ENCODE measurements around the gene RBM8A. TPM values are rescaled to one million over a fixed set of nuclear protein-coding genes. Genes with fewer than 3 reads are reported as not detected.

RBM8A gene
- total and polyA plus RNA-seq, 2 donors (not counting 1 experiment from before 2014, with no cell fraction given): 137 to 169 TPM

- peaks cover 41 to 59% of the 10 kb centered on the region in 2 donors for H3K4me1 ChIP-seq (ENCODE audit: control insufficient read depth in 2 of 2, insufficient read depth in 2 of 2, low read length in 2 of 2)
Measured at GRCh38 chr1:145956781-145957442, 29.6 kb upstream of the RBM8A start.

DNA sequence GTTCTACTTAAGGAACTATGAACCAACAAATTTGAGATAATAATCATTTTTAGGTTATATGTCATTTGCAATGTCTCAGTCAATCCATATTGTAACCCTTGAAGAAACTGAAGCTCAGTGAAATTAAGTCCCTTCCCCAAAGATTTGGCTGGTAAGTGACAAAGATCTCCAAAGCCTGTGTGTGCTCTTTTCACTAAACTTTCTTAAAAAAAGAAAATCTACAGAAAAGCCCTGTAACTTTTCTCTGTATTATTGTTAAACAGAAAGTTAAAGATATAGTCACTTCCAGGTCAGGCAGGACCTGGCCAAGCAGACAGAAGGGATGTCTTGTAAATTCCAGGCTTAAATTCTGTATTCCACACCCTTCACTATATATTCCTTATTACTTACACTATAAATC, 29.1 kb upstream of the RBM8A start:
- intact Hi-C loops (cut with micrococcal nuclease): loop anchor here (1.0 kb wide), 1 partner anchor 8 kb away; the partner anchor contains the start of genes ANKRD34A and POLR3GL
- H3K79me2 ChIP-seq (ENCODE audit: control insufficient read depth, insufficient read depth, low read length): peaks cover 58% of the 10 kb centered on the region
- no peak for TF ChIP-seq CTCF (IDR thresholded peaks at IDR 0.05)
- TF ChIP-seq EZH2 (IDR thresholded peaks at IDR 0.05; ENCODE audit: borderline replicate concordance, insufficient read depth, low read depth, low read length, poor library complexity, severe bottlenecking): no peak
- ATAC-seq (ENCODE audit: low read depth): no peak
- CTCF ChIA-PET: interaction anchor here (1.5 to 2.7 kb wide), 2 partner anchors 29 to 76 kb away, joined by 3 to 28 read pairs; partner anchors contain the start of gene RBM8A
- H3K4me1 ChIP-seq (ENCODE audit: control insufficient read depth in 2 of 2, insufficient read depth in 2 of 2, low read length in 2 of 2): peaks cover 39 to 53% of the 10 kb centered on the region in 2 donors
- peak overlapping the region; percentile 79 for H3K9ac ChIP-seq (ENCODE audit: low read length)
- peak overlapping the region; percentile 97 for H3K4me3 Mint-ChIP-seq
- H3K9me3 ChIP-seq (ENCODE audit: control extremely low read depth in 1 of 3, control insufficient read depth in 2 of 3, insufficient read depth in 1 of 3, low read length in 2 of 3): no peaks in the 10 kb centered on the region
- peaks cover 1 to 9% of the 10 kb centered on the region in 2 experiments for H3K36me3 ChIP-seq (replicated peaks in 1 of 2; ENCODE audit: control extremely low read depth in 1 of 2, control insufficient read depth in 1 of 2, extremely low read depth in 1 of 2, insufficient read depth in 2 of 2, low read length in 1 of 2)
- peak overlapping the region in 1 of 2 donors; percentile 83 for H3K27ac ChIP-seq (ENCODE audit: low read length in 2 of 2)
- no peak for DNase-seq
- H3K27me3 ChIP-seq (replicated peaks in 1 of 4; ENCODE audit: control extremely low read depth in 1 of 4, control insufficient read depth in 3 of 4, insufficient read depth in 4 of 4, low read length in 3 of 4): no peaks in the 10 kb centered on the region
- H2AFZ ChIP-seq (ENCODE audit: insufficient read depth, low read depth, low read length, poor library complexity, severe bottlenecking): peak overlapping the region; percentile 85
- peak overlapping the region in 3 of 5 experiments; percentile 70 to 88 (median 79) for H3K4me3 ChIP-seq (ENCODE audit: control extremely low read depth in 1 of 5, extremely low read depth in 1 of 5, insufficient read depth in 1 of 5, low read depth in 2 of 5, low read length in 4 of 5)
- H4K20me1 ChIP-seq (ENCODE audit: control insufficient read depth, insufficient read depth, low read length, poor library complexity, severe bottlenecking): peaks cover 5% of the 10 kb centered on the region
- no peaks in the 10 kb centered on the region for H3K27me3 Mint-ChIP-seq
- H3K27ac Mint-ChIP-seq: peak overlapping the region; percentile 96
- H3K4me1 Mint-ChIP-seq: peaks cover 71% of the 10 kb centered on the region
- peak overlapping the region; percentile 90 for H3K4me2 ChIP-seq (replicated peaks; ENCODE audit: low read depth, low read length, poor library complexity, severe bottlenecking)
- H3K9me3 Mint-ChIP-seq (ENCODE audit: insufficient read depth): no peaks in the 10 kb centered on the region
- POLR2A ChIA-PET: no interaction called here

More at GRCh38 chr1:145956781-145957442, 29.6 kb upstream of the RBM8A start:
- no peak for ATAC-seq (ENCODE audit: low read depth)
- H3K4me3 Mint-ChIP-seq: peak overlapping the region; percentile 97
- intact Hi-C loops (cut with micrococcal nuclease): loop anchor here (1.0 kb wide), 2 partner anchors 7 to 98 kb away; partner anchors contain the start of genes ANKRD34A, PIAS3 and POLR3GL
- no peaks in the 10 kb centered on the region for H3K9me3 Mint-ChIP-seq (ENCODE audit: insufficient read depth)
- peaks cover 74% of the 10 kb centered on the region for H3K4me1 Mint-ChIP-seq
- Histone ChIP-seq H3K36me3 (replicated peaks in 1 of 2; ENCODE audit: control extremely low read depth in 1 of 2, control insufficient read depth in 1 of 2, extremely low read depth in 1 of 2, insufficient read depth in 2 of 2, low read length in 1 of 2) (peaks cover 1 to 5% of the 10 kb centered on the region in 2 experiments), H3K4me3 (ENCODE audit: control extremely low read depth in 1 of 5, extremely low read depth in 1 of 5, insufficient read depth in 1 of 5, low read depth in 2 of 5, low read length in 4 of 5) (peak overlapping the region; percentile 64 to 88 (median 74)), H4K20me1 (ENCODE audit: control insufficient read depth, insufficient read depth, low read length, poor library complexity, severe bottlenecking) (peaks cover 5% of the 10 kb centered on the region), H3K9ac (ENCODE audit: low read length) (peak overlapping the region; percentile 79), H3K79me2 (ENCODE audit: control insufficient read depth, insufficient read depth, low read length) (peaks cover 58% of the 10 kb centered on the region), H3K9me3 (ENCODE audit: control extremely low read depth in 1 of 3, control insufficient read depth in 2 of 3, insufficient read depth in 1 of 3, low read length in 2 of 3) (no peaks in the 10 kb centered on the region), H3K27ac (ENCODE audit: low read length in 2 of 2) (peak overlapping the region; percentile 13 to 83), H2AFZ (ENCODE audit: insufficient read depth, low read depth, low read length, poor library complexity, severe bottlenecking) (peak overlapping the region; percentile 85), H3K4me2 (replicated peaks; ENCODE audit: low read depth, low read length, poor library complexity, severe bottlenecking) (peak overlapping the region; percentile 90), H3K27me3 (replicated peaks in 1 of 4; ENCODE audit: control extremely low read depth in 1 of 4, control insufficient read depth in 3 of 4, insufficient read depth in 4 of 4, low read length in 3 of 4) (no peaks in the 10 kb centered on the region)
- no peak for DNase-seq
- no peaks in the 10 kb centered on the region for H3K27me3 Mint-ChIP-seq
- ChIA-PET CTCF (interaction anchor here (1.4 to 4.4 kb wide), 7 partner anchors 14 to 75 kb away, joined by 3 to 34 read pairs (median 6); partner anchors contain the start of gene RBM8A), POLR2A (interaction anchor here (1.0 to 2.5 kb wide), 3 partner anchors 23 to 85 kb away, joined by 3 to 41 read pairs (median 12); partner anchors contain the start of gene RBM8A)
- no peak for TF ChIP-seq EZH2 (IDR thresholded peaks at IDR 0.05; ENCODE audit: borderline replicate concordance, insufficient read depth, low read depth, low read length, poor library complexity, severe bottlenecking)
- H3K27ac Mint-ChIP-seq: peak overlapping the region; percentile 96
- 6% methylated on average over 2 of the region's 3 CpGs for WGBS (ENCODE audit: insufficient coverage)
